ENCODE results near the gene LCOR.
"Not testable (repeated sequence)": the region's sequence is repeated elsewhere in the genome, so short reads cannot be mapped to it uniquely, and the experiment has no call there.

LCOR gene

GRCh38 chr10:96924861-96925260, 92.8 kb downstream of the LCOR start:
- no peak for DNase-seq (ENCODE audit: low read depth in 2 of 2, low spot score in 1 of 2)

- no peak for DNase-seq (ENCODE audit: low read depth in 2 of 2, low spot score in 1 of 2)
Observed at GRCh38 chr10:96930469-96930868, 98.4 kb downstream of the LCOR start.

DNA sequence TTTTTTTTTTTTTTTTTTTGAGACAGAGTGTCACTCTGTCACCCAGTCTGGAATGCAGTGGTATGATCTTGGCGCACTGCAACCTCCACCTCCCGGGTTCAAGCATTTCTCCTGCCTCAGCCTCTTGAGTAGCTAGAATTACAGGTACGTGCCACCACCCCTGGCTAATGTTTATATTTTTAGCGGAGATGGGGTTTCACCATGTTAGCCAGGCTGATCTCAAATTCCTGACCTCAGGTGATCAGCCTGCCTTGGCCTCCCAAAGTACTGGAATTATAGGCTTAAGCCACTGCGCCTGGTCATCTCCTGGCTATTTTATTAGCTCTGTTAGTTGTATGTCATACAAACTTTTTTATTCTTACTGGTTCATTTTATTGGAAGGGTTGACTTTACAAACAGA, 103.0 kb downstream of the LCOR start:
- DNase-seq (ENCODE audit: low read depth in 2 of 2, low spot score in 1 of 2), result no peak

DNA sequence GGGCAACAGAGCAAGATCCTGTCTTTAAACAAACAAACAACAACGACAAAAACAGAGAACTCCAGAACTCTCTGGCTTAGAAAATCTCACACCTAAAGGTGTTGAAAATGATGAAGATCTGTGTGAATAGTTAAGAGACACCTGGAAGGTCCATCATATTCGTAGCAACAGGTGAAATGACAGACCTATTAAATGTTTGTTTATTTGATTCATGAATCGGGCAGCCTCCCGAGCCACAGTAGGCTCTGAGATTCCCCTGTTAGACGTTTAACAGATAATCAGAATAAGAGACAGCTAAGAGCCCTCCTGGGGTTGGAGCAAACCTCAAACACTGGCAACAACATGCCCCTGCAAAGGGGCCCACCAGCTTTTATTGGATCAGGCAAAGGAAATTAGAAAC, 103.7 kb downstream of the LCOR start:
- no peak for DNase-seq (ENCODE audit: low read depth in 2 of 2, low spot score in 1 of 2)

DNA sequence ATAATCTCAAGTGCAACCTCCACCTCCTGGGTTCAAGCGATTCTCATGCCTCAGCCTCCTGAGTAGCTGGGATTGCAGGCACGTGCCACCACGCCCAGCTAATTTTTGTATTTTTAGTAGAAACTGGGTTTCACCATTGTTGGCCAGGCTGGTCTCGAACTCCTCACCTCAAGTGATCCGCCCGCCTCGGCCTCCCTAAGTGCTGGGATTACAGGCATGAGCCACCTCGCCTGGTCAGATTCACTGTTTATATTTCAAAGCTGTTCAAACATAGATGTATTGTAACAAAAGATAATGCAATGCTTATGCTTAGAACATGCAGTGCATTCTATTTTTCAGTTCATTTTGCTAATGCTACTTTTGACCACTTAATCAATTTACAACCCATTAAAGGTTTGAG, 111.1 kb downstream of the LCOR start:
- not testable (repeated sequence) for DNase-seq (ENCODE audit: low read depth in 2 of 2, low spot score in 1 of 2)

GRCh38 chr10:96947036-96947435, 114.9 kb downstream of the LCOR start:
- DNase-seq (ENCODE audit: low read depth in 2 of 2, low spot score in 1 of 2), result no peak

DNA sequence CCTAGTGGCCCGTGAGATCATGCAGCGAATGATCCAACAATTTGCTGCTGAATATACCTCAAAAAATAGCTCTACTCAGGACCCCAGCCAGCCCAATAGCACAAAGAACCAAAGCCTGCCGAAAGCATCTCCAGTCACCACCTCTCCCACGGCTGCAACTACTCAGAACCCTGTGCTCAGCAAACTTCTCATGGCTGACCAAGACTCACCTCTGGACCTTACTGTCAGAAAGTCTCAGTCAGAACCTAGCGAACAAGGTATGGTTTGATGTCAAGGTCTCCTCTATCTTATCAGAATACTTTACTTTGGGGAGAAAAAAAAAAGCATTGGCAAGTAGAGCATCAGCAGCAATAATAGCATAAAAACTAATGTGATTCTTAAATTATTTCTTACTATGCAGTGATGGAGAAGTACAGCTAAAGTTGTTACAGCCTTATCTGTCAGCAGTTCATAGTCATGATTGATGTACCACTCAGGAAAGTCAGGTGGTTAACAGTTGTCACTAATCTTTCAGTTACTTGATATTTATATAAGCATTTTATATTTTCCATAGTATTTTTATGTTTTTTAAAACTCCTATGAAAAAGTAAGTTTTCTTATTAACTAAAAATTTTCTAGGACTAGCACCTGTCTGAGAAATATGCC, 117.1 kb downstream of the LCOR start:
- DNase-seq (ENCODE audit: low read depth in 2 of 2, low spot score in 1 of 2), result no peak

GRCh38 chr10:96951954-96952353, 119.9 kb downstream of the LCOR start:
- no peak for DNase-seq (ENCODE audit: low read depth in 2 of 2, low spot score in 1 of 2)

DNA sequence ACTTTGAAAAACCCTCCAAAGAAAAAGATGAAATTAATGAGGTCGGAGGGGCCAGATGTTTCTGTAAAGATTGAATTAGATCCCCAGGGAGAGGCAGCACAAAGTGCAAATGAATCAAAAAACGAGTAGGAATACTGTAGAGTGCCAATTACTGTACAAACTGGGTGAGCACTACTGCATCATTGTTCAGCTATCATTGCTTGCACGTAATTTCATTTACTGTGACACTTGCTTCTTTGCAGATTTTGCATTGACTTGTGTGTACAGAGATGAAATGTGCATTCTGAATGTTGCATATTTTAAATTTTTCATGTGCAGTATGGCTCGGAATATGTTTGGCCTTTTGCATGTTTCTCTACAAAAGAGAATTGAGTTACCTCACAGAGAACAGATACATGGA, 123.7 kb downstream of the LCOR start:
- DNase-seq (ENCODE audit: low read depth in 2 of 2, low spot score in 1 of 2), result no peak

DNA sequence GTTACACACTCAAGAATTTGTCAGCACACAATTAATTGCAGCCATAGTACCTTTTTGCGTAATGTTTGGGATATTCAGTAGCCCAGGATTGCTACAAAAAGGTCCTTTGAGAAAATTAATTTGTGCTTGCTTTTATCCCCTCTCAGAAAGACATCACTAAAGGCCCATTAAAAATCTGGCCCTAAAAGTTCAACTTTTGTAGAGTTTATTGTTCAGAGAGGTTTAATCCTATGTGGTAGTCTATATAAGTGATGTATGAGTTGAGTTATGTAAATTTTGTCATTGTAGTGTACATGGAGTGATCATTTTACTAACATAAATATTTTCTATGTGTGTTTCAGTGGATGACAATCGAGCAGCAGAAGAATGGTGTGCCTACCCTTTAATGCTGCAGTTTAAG, 126.0 kb downstream of the LCOR start:
- no peak for DNase-seq (ENCODE audit: low read depth in 2 of 2, low spot score in 1 of 2)

DNA sequence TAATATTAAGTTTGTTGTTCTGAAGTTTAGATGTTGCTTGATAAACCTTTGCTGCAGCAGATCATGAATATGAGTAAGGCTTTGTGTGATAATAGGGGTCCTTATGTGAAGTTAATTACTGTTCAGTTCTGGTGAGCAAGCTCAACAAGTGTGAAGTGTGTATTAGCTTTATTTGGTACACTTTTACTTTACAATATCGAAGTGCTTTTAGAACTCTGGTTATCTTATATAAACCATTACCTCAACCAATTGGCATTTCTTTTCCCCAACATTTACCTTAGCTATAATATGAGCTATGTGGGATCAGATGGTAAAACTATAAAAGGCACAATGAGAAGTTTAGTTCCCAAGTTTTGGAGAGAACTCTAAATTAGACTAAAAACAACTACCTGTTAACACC, 127.6 kb downstream of the LCOR start:
- DNase-seq (ENCODE audit: low read depth in 2 of 2, low spot score in 1 of 2), result no peak

GRCh38 chr10:96960872-96961271, 128.8 kb downstream of the LCOR start:
- no peak for DNase-seq (ENCODE audit: low read depth in 2 of 2, low spot score in 1 of 2)

DNA sequence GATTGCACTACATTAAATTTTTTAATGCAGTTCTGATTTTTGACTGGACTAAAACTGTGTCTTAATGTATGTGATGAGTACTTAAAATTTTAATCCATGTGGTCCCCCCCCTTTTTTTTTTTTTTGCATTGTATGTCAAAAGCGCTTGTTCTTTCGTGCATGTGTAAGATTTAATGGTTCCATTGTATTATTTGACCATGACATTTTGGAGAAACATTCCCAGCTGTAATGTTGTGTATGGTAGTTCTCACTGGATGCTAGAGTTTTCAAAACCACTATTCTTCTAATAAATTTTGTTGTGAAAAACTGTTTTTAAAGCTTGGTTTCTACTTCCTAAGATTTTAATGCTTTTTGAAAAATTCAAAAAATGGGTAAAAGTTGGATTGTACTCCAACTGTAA, 132.0 kb downstream of the LCOR start:
- no peak for DNase-seq (ENCODE audit: low read depth in 2 of 2, low spot score in 1 of 2)

GRCh38 chr10:96967847-96968246, 135.7 kb downstream of the LCOR start:
- DNase-seq (ENCODE audit: low read depth in 2 of 2, low spot score in 1 of 2), result no peak

DNA sequence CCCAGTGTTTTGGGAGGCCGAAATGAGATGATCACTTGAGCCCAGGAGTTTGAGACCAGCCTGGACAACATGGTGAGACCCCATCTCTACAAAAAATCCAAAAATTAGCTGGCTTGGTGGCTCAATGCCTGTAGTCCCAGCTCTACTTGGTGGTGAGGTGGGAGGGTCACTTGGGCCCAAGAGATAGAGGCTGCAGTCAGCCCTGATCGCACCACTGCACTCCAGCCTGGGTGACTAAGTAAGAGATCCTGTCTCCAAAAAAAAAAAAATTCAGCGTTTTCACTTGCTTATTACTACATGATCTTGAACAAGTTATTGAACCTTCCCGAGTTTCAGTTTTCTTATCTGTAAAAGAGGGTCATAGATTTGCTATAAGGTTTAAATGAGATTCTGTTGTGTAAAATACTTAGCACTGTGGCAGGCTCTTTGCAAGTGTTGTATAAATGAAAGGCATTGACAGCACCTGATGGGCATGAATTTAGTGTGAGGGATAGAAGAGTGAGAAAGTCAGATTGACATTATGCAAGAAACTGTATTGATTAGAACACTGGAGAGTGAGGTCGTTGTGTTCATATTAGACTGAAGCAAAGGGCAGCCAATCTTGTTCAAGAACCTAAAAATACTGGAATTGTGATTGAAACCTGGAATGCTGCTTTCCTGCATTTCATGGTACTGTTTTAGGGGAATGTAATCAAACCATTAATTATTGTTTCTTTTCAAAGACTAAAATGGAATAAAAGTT, 136.8 kb downstream of the LCOR start:
- no peak for DNase-seq (ENCODE audit: low read depth in 2 of 2, low spot score in 1 of 2)

DNA sequence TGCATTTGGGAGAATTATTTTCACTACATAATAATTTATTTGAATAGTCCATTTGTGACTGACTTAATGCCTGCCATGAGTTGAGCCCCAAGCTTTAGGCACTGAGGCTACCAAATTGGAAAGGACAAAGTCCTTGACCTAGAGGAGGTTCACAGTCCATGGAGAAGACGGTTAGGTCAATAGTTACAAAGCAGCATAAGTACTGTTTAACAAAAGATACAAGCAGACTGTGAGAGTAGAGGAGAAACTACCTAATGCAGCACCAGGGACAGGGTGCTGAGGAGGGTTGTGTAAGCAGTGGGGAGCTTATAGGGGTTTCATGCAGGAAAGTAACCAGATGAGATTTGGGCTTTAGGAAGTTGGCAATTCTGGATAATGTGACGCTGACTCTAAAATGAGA, 139.2 kb downstream of the LCOR start:
- DNase-seq (ENCODE audit: low read depth in 2 of 2, low spot score in 1 of 2), result no peak

GRCh38 chr10:96972264-96972663, 140.2 kb downstream of the LCOR start:
- no peak for DNase-seq (ENCODE audit: low read depth in 2 of 2, low spot score in 1 of 2)

- DNase-seq (ENCODE audit: low read depth in 2 of 2, low spot score in 1 of 2), result no peak
Observed at GRCh38 chr10:96973809-96974747, 142.0 kb downstream of the LCOR start.

DNA sequence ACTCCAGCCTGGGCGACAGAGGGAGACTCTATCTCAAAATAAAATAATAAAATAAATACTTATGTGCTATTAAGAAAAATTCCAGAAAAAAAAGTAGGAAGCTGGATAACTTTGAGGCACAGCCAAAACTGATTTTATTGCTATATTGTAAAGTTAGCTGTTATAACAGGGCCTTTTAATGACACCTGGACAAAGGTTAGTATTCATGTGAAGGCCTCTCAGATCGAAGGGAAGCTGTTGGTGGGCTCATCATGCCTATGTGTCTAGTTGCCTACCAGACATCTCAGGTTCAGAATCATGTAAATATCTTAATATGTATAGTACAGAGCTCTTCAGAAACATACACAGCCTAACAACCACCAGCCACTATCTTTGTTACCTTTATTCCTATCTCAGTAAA, 143.0 kb downstream of the LCOR start:
- DNase-seq (ENCODE audit: low read depth in 2 of 2, low spot score in 1 of 2), result no peak

DNA sequence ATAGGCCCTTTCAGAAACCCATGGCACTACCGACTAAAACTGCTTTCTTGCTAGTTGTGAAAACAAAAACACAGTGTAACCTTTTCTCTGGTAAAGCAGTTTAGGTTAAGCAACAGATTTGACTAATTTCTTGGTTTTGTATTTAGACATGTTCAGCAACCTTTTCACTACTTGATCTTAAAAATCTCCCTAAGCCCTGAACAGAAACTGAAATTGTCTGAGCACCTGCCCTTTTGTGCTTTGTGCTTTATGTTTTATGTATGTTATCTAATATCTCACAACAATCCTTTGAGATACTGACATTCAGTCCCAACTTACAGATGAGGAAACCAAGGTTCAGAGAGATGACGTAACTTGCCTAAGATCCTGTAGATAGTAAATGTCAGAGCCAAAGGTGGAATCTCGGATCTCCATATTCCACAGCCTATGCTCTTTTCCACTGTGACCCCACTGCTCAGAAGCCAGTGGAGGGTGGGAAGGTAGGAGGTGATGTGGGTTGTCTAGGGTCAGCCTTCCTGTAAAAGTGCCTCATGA, 146.6 kb downstream of the LCOR start:
- DNase-seq (ENCODE audit: low read depth in 2 of 2, low spot score in 1 of 2), result no peak

- no peak for DNase-seq (ENCODE audit: low read depth in 2 of 2, low spot score in 1 of 2)
Observed at GRCh38 chr10:96982149-96982930, 150.2 kb downstream of the LCOR start.

All from stimulated activated CD8-positive, alpha-beta memory T cell treated with anti-CD3 and anti-CD28 coated beads, Interleukin-4, amount 100 ng/mL, for 1 hour (primary cell).